Choroid plexus epithelial cell (primary cell): ENCODE measurements around the gene TWF2.

ENCODE experiments used
- DNase-seq: peaks from one replicate; pipeline ENCODE4 v3.0.0-alpha.2; 2010; ENCODE audit warnings: low read depth
- H3K4me3 ChIP-seq: 2 replicates; pipeline ENCODE4 v1.5.1; 2011; ENCODE audit warnings: low read depth, mild to moderate bottlenecking, control low read depth, low read length, moderate library complexity
- CTCF ChIP-seq: conservative IDR thresholded peaks from 2 replicates; pipeline ENCODE4 v1.5.1; 2011; ENCODE audit warnings: low read depth, mild to moderate bottlenecking, control low read depth, inconsistent platforms, low read length, moderate library complexity

Gene TWF2

GRCh38 chr3:52243791-52244628 lies 5.1 kb upstream of the TWF2 start:
- DNase-seq = peak; percentile 19
- no peak for TF ChIP-seq CTCF
- H3K4me3 ChIP-seq = no peak overlapping the region

- no peak for DNase-seq
- H3K4me3 ChIP-seq = no peak overlapping the region
Observed at GRCh38 chr3:52242039-52242438, 3.1 kb upstream of the TWF2 start.

GRCh38 chr3:52240886-52241370 lies 2.0 kb upstream of the TWF2 start:
- DNase-seq = no peak
- no peak overlapping the region for H3K4me3 ChIP-seq
- no peak for TF ChIP-seq CTCF

More at GRCh38 chr3:52242039-52242438, 3.1 kb upstream of the TWF2 start:
- no peak for TF ChIP-seq CTCF

GRCh38 chr3:52240059-52240885 lies 1.3 kb upstream of the TWF2 start:
- peak; percentile 98 for DNase-seq
- TF ChIP-seq CTCF = peak; percentile 14

GRCh38 chr3:52238193-52238760 lies 681 bp downstream of the TWF2 start:
- TF ChIP-seq CTCF = no peak
- peak; percentile 29 for DNase-seq
- peak overlapping the region; percentile 93 for H3K4me3 ChIP-seq

More at GRCh38 chr3:52240059-52240885, 1.3 kb upstream of the TWF2 start:
- H3K4me3 ChIP-seq = peak overlapping the region; percentile 7

GRCh38 chr3:52237657-52238172 lies 1.2 kb downstream of the TWF2 start:
- no peak for TF ChIP-seq CTCF
- peak overlapping the region; percentile 93 for H3K4me3 ChIP-seq
- DNase-seq = peak; percentile 90
